Activated B cell treated with CpG ODN at 0.5 μM for 24 hours (primary cell): ENCODE measurements around the gene NUP107. TPM values are rescaled to one million over a fixed set of nuclear protein-coding genes. Genes with fewer than 3 reads are reported as not detected.

ENCODE experiments used
- ATAC-seq: fragments of 200-7000 bp; cut with Tn5 transposase; one replicate; pipeline ENCODE4 v1.10.0; 2021; ENCODE audit warnings: low read depth, mild to moderate bottlenecking, moderate library complexity
- CTCF ChIA-PET: fragments of 350-600 bp; sonication (Branson Sonifier 250); formaldehyde crosslinking; loops from one replicate; lab custom pipeline; 2021; ENCODE audit warnings: antibody characterized with exemption; lab: Charles Lee
- POLR2A ChIA-PET: fragments of 350-600 bp; sonication (Branson Sonifier 250); formaldehyde crosslinking; loops from one replicate; lab custom pipeline; 2021; ENCODE audit warnings: antibody characterized with exemption; lab: Charles Lee
- DNase-seq: peaks from one replicate; pipeline ENCODE4 v3.0.0; 2022
- H3K27ac Mint-ChIP-seq: one replicate; pipeline ENCODE4 v1.8.0; 2020; ENCODE audit warnings: mixed read lengths
- H3K27me3 Mint-ChIP-seq: one replicate; pipeline ENCODE4 v1.8.0; 2021; ENCODE audit warnings: mixed read lengths
- H3K36me3 Mint-ChIP-seq: one replicate; pipeline ENCODE4 v1.8.0; 2021; ENCODE audit warnings: low read depth, mixed read lengths
- H3K4me1 Mint-ChIP-seq: one replicate; pipeline ENCODE4 v1.8.0; 2021; ENCODE audit warnings: mixed read lengths
- H3K4me3 Mint-ChIP-seq: one replicate; pipeline ENCODE4 v1.8.0; 2020; ENCODE audit warnings: mild to moderate bottlenecking, mixed read lengths
- H3K9me3 Mint-ChIP-seq: one replicate; pipeline ENCODE4 v1.8.0; 2020; ENCODE audit warnings: mixed read lengths
- intact Hi-C: fragments of 100-400 bp; cut with micrococcal nuclease; formaldehyde crosslinking; loops from one replicate; pipeline ENCODE4 v1.15.1; 2024
- total RNA-seq: library from RNA; stranded (reverse); gene quantifications from 2 replicates; pipeline ENCODE4 v1.2.3, GENCODE V29; 2022
- TF ChIP-seq, protein P1 (sequence below): fragments of 200-600 bp; IDR thresholded peaks from one replicate; pipeline ENCODE4 v1.8.0; 2022; ENCODE audit warnings: antibody characterized with exemption, mild to moderate bottlenecking

The NUP107 gene
- total RNA-seq, 1 donor from 2014 or later: 90.8 TPM

DNA sequence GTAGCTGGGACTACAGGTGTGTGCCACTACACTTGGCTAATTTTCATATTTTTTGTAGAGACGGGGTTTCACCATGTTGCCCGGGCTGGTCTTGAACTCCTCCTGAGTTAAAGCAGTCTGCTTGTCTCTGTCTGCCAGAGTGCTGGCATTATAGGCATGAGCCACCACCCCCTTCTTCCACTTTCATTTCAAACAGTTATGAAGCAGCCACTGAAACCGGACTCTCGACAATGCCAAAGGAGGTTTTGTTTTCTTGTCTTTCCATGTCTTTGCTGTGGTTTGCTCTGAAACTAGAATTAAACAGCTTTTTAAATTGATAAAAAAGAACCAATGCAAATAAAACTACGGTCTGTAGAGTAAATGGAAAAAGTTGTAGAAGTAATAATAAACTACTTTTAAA lies 45.6 kb upstream of the NUP107 start:
- DNase-seq (no peak), ATAC-seq (peak; percentile 80)
- POLR2A ChIA-PET: interaction anchor here (1.0 kb wide), 1 partner anchor 190 kb away, joined by 3 read pairs; no protein-coding TSS in a partner anchor
- TF ChIP-seq, protein P1, sequence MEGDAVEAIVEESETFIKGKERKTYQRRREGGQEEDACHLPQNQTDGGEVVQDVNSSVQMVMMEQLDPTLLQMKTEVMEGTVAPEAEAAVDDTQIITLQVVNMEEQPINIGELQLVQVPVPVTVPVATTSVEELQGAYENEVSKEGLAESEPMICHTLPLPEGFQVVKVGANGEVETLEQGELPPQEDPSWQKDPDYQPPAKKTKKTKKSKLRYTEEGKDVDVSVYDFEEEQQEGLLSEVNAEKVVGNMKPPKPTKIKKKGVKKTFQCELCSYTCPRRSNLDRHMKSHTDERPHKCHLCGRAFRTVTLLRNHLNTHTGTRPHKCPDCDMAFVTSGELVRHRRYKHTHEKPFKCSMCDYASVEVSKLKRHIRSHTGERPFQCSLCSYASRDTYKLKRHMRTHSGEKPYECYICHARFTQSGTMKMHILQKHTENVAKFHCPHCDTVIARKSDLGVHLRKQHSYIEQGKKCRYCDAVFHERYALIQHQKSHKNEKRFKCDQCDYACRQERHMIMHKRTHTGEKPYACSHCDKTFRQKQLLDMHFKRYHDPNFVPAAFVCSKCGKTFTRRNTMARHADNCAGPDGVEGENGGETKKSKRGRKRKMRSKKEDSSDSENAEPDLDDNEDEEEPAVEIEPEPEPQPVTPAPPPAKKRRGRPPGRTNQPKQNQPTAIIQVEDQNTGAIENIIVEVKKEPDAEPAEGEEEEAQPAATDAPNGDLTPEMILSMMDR: no peak
- H3K36me3 Mint-ChIP-seq: peaks cover 22% of the 10 kb centered on the region
- no peaks in the 10 kb centered on the region for H3K27me3 Mint-ChIP-seq
- peak overlapping the region; percentile 72 for H3K27ac Mint-ChIP-seq
- H3K4me1 Mint-ChIP-seq: peaks cover 77% of the 10 kb centered on the region
- peak overlapping the region; percentile 57 for H3K4me3 Mint-ChIP-seq
- H3K9me3 Mint-ChIP-seq: no peaks in the 10 kb centered on the region
- intact Hi-C loops: loop anchor here (1.0 to 2.0 kb wide), 2 partner anchors 9 to 282 kb away; no protein-coding TSS in a partner anchor
- CTCF ChIA-PET: no interaction called here

DNA sequence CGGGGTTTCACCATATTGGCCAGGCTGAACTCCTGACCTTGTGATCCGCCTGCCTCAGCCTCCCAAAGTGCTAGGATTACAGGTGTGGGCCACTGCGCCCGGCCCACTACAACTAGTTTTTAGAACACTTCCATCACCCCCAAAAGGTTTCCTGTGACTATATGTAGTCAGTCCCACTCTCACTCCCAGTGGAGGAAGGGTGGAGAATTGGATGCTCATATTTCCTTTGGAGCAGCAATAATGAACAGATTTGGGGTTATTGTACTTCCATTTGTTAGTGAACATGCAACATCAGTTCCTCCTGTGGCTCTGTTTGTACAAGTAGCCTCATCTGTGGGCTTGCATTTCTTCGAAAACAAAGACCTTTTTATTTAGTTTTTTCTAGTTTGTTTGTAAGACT lies 40.3 kb upstream of the NUP107 start:
- intact Hi-C loops: loop anchor here (5.0 kb wide), 1 partner anchor 34 kb away; the partner anchor contains the start of gene RAP1B
- Mint-ChIP-seq H3K4me3 (no peak overlapping the region), H3K9me3 (no peaks in the 10 kb centered on the region), H3K27ac (no peak overlapping the region), H3K36me3 (peaks cover 44% of the 10 kb centered on the region), H3K4me1 (peaks cover 42% of the 10 kb centered on the region), H3K27me3 (no peaks in the 10 kb centered on the region)
- ATAC-seq: no peak
- no peak for DNase-seq
- CTCF ChIA-PET: no interaction called here
- POLR2A ChIA-PET: interaction anchor here (1.1 kb wide), 1 partner anchor 315 kb away, joined by 3 read pairs; the partner anchor contains the start of gene MDM1
- TF ChIP-seq, protein P1: no peak

- peaks cover 47% of the 10 kb centered on the region for H3K36me3 Mint-ChIP-seq
- TF ChIP-seq, protein P1: no peak
- H3K27me3 Mint-ChIP-seq: no peaks in the 10 kb centered on the region
- H3K27ac Mint-ChIP-seq: no peak overlapping the region
- CTCF ChIA-PET: interaction anchor here (1.2 kb wide), 1 partner anchor 289 kb away, joined by 3 read pairs; no protein-coding TSS in a partner anchor
- H3K9me3 Mint-ChIP-seq: no peaks in the 10 kb centered on the region
- H3K4me3 Mint-ChIP-seq: no peak overlapping the region
- ATAC-seq (no peak), DNase-seq (no peak)
- intact Hi-C loops: loop anchor here (5.0 kb wide), 1 partner anchor 35 kb away; the partner anchor contains the start of gene RAP1B
- peaks cover 32% of the 10 kb centered on the region for H3K4me1 Mint-ChIP-seq
- POLR2A ChIA-PET: interaction anchor here (0.7 kb wide), 1 partner anchor 11 kb away, joined by 3 read pairs; no protein-coding TSS in a partner anchor
Measured at GRCh38 chr12:68647507-68647906, 39.3 kb upstream of the NUP107 start.

DNA sequence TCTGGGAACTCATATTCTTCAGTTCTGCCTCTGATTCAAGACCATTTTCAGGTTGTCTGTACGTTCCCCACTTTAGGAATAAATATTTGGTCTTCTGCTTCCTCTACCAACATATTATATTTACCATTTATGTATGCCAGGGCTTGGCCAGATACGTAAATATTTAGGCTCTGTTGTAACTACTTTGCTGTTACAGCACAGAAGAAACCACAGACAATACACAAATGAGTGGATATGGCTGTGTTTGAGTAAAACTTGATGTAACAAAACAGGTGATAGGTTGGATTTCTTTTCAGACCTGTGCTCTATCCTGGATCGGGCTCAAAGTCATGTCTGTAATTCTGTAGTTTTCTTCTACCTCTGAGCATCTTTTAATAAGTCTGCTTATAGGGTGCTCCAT lies 38.6 kb upstream of the NUP107 start:
- no peak for DNase-seq
- no peak overlapping the region for H3K4me3 Mint-ChIP-seq
- ATAC-seq: no peak
- TF ChIP-seq, protein P1: no peak
- peak overlapping the region; percentile 18 for H3K27ac Mint-ChIP-seq
- no peaks in the 10 kb centered on the region for H3K27me3 Mint-ChIP-seq
- ChIA-PET POLR2A (no interaction called here), CTCF (interaction anchor here (1.0 to 1.2 kb wide), 2 partner anchors 289 to 332 kb away, joined by 3 read pairs; no protein-coding TSS in a partner anchor)
- H3K36me3 Mint-ChIP-seq: peaks cover 50% of the 10 kb centered on the region
- H3K4me1 Mint-ChIP-seq: peaks cover 29% of the 10 kb centered on the region
- no peaks in the 10 kb centered on the region for H3K9me3 Mint-ChIP-seq
- intact Hi-C loops: loop anchor here (5.0 kb wide), 1 partner anchor 36 kb away; the partner anchor contains the start of gene RAP1B

- Mint-ChIP-seq H3K27ac (peak overlapping the region; percentile 32), H3K4me3 (no peak overlapping the region), H3K9me3 (no peaks in the 10 kb centered on the region), H3K4me1 (peaks cover 15% of the 10 kb centered on the region), H3K27me3 (no peaks in the 10 kb centered on the region), H3K36me3 (peaks cover 24% of the 10 kb centered on the region)
- TF ChIP-seq, protein P1: no peak
- ChIA-PET CTCF (interaction anchor here (1.1 kb wide), 1 partner anchor 306 kb away, joined by 4 read pairs; no protein-coding TSS in a partner anchor), POLR2A (interaction anchor here (1.0 kb wide), 1 partner anchor 305 kb away, joined by 3 read pairs; no protein-coding TSS in a partner anchor)
- ATAC-seq: no peak
- intact Hi-C loops: no loop called here
- no peak for DNase-seq
Measured at GRCh38 chr12:68665016-68665569, 21.7 kb upstream of the NUP107 start.
